PC-3 (cell line): ENCODE results near the gene BPIFB3. TPM values are rescaled to one million over a fixed set of nuclear protein-coding genes. Genes with fewer than 3 reads are reported as not detected.

Source experiments
- ATAC-seq: fragments of 200-7000 bp; cut with Tn5 transposase; 2 replicates; pipeline ENCODE4 v1.9.1; 2020; ENCODE audit warnings: mild to moderate bottlenecking, moderate library complexity
- BruUV-seq: library from RNA; stranded (reverse); fragments of 400-500 nt; replicated peaks from 2 replicates; lab custom pipeline; 2021; lab: Mats Ljungman, UMichigan
- CTCF ChIA-PET: fragments of 300-600 bp; sonication (Branson Sonifier 250); formaldehyde crosslinking; loops from one replicate; lab custom pipeline; 2022; ENCODE audit warnings: antibody characterized with exemption; lab: Charles Lee
- POLR2A ChIA-PET: fragments of 300-600 bp; sonication (Branson Sonifier 250); formaldehyde crosslinking; loops from one replicate; lab custom pipeline; 2022; ENCODE audit warnings: antibody characterized with exemption; ENCODE audit not compliant: unreplicated experiment; lab: Charles Lee
- DNase-seq: peaks from one replicate; pipeline ENCODE4 v3.0.0-alpha.2; 2015
- H2AFZ ChIP-seq: fragments of 300-600 bp; sonication (generic); 2 replicates; pipeline ENCODE4 v1.6.0; 2016; ENCODE audit warnings: antibody characterized with exemption, low read length
- H3F3A ChIP-seq: fragments of 300-600 bp; sonication (generic); one replicate; pipeline ENCODE4 v1.6.0; 2017; ENCODE audit warnings: antibody characterized with exemption, low read length, control low read depth, mild to moderate bottlenecking; ENCODE audit not compliant: unreplicated experiment
- H3K27ac ChIP-seq: fragments of 300-600 bp; sonication (generic); 2 replicates; pipeline ENCODE4 v1.5.1; 2016; ENCODE audit warnings: mild to moderate bottlenecking, low read length
- H3K27me3 ChIP-seq: fragments of 300-600 bp; sonication (generic); 2 replicates; pipeline ENCODE4 v1.6.1; 2016; ENCODE audit warnings: low read length, mixed read lengths
- H3K36me3 ChIP-seq: fragments of 300-600 bp; sonication (generic); 2 replicates; pipeline ENCODE4 v1.6.1; 2016; ENCODE audit warnings: low read depth, mixed run types, low read length, mixed read lengths
- H3K4me1 ChIP-seq: fragments of 300-600 bp; sonication (generic); 2 replicates; pipeline ENCODE4 v1.5.1; 2016; ENCODE audit warnings: low read length; ENCODE audit not compliant: insufficient read depth
- H3K4me2 ChIP-seq: fragments of 300-600 bp; sonication (generic); 2 replicates; pipeline ENCODE4 v1.6.0; 2016; ENCODE audit warnings: low read length
- H3K4me3 ChIP-seq: fragments of 300-600 bp; sonication (generic); 2 replicates; pipeline ENCODE4 v1.5.1; 2016; ENCODE audit warnings: mild to moderate bottlenecking, low read length, mixed read lengths
- H3K79me2 ChIP-seq: fragments of 300-600 bp; sonication (generic); 2 replicates; pipeline ENCODE4 v1.6.1; 2017; ENCODE audit warnings: low read length, mixed read lengths
- H3K9ac ChIP-seq: fragments of 300-600 bp; sonication (generic); 2 replicates; pipeline ENCODE4 v1.6.0; 2016; ENCODE audit warnings: mild to moderate bottlenecking, low read length
- H3K9me2 ChIP-seq: fragments of 300-600 bp; sonication (generic); replicated peaks from 2 replicates; pipeline ENCODE4 v1.6.1; 2016; ENCODE audit warnings: mixed run types, low read length, mixed read lengths
- H3K9me3 ChIP-seq: fragments of 300-600 bp; sonication (generic); 2 replicates; pipeline ENCODE4 v1.6.1; 2016; ENCODE audit warnings: low read length, mixed read lengths
- H4K20me1 ChIP-seq: fragments of 300-600 bp; sonication (generic); 2 replicates; pipeline ENCODE4 v1.6.1; 2016; ENCODE audit warnings: low read length, mixed read lengths
- EZH2 ChIP-seq: fragments of 300-600 bp; sonication (generic); IDR thresholded peaks from one replicate; pipeline ENCODE4 v1.6.1; 2017; ENCODE audit warnings: antibody characterized with exemption, mild to moderate bottlenecking, low read length; ENCODE audit not compliant: unreplicated experiment
- EZH2phosphoT487 ChIP-seq: fragments of 300-600 bp; sonication (generic); IDR thresholded peaks from 2 replicates; pipeline ENCODE4 v1.6.1; 2018; ENCODE audit warnings: mild to moderate bottlenecking, antibody characterized with exemption, low read length, borderline replicate concordance
- intact Hi-C: fragments of 100-400 bp; cut with micrococcal nuclease; formaldehyde crosslinking; loops from 2 replicates; pipeline ENCODE4 v1.9.0; 2023
- total RNA-seq: library from RNA; depleted of rRNA; stranded (reverse); fragments of >200 nt; gene quantifications from 2 replicates; pipeline ENCODE4 v1.2.3, GENCODE V29; 2014
- TF ChIP-seq, protein P1 (sequence below): fragments of 300-600 bp; sonication (generic); conservative IDR thresholded peaks from 2 replicates; pipeline ENCODE4 v1.5.1; 2017; ENCODE audit warnings: antibody characterized with exemption, low read depth, mild to moderate bottlenecking, low read length

Gene BPIFB3
- total RNA-seq, 1 experiment from 2014 or later: not detected

GRCh38 chr20:33014336-33015113 is 39.2 kb upstream of the BPIFB3 start:
- ChIA-PET CTCF (no interaction called here), POLR2A (no interaction called here)
- TF ChIP-seq EZH2phosphoT487 (no peak), EZH2 (no peak)
- TF ChIP-seq, protein P1, sequence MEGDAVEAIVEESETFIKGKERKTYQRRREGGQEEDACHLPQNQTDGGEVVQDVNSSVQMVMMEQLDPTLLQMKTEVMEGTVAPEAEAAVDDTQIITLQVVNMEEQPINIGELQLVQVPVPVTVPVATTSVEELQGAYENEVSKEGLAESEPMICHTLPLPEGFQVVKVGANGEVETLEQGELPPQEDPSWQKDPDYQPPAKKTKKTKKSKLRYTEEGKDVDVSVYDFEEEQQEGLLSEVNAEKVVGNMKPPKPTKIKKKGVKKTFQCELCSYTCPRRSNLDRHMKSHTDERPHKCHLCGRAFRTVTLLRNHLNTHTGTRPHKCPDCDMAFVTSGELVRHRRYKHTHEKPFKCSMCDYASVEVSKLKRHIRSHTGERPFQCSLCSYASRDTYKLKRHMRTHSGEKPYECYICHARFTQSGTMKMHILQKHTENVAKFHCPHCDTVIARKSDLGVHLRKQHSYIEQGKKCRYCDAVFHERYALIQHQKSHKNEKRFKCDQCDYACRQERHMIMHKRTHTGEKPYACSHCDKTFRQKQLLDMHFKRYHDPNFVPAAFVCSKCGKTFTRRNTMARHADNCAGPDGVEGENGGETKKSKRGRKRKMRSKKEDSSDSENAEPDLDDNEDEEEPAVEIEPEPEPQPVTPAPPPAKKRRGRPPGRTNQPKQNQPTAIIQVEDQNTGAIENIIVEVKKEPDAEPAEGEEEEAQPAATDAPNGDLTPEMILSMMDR: no peak
- H4K20me1 ChIP-seq: no peaks in the 10 kb centered on the region
- no peaks in the 10 kb centered on the region for H3K9me2 ChIP-seq
- H3K36me3 ChIP-seq: no peaks in the 10 kb centered on the region
- DNase-seq (no peak), ATAC-seq (no peak)
- no peak overlapping the region for H3K4me3 ChIP-seq
- no peak overlapping the region for H2AFZ ChIP-seq
- H3K27ac ChIP-seq: no peak overlapping the region
- H3K4me1 ChIP-seq: no peaks in the 10 kb centered on the region
- H3K9ac ChIP-seq: no peak overlapping the region
- intact Hi-C loops: no loop called here
- no peaks in the 10 kb centered on the region for H3F3A ChIP-seq
- no peak overlapping the region for H3K4me2 ChIP-seq
- no peaks in the 10 kb centered on the region for H3K9me3 ChIP-seq
- no peaks in the 10 kb centered on the region for H3K79me2 ChIP-seq
- peaks cover 73% of the 10 kb centered on the region for H3K27me3 ChIP-seq
- no TSS peak for BruUV-seq

DNA sequence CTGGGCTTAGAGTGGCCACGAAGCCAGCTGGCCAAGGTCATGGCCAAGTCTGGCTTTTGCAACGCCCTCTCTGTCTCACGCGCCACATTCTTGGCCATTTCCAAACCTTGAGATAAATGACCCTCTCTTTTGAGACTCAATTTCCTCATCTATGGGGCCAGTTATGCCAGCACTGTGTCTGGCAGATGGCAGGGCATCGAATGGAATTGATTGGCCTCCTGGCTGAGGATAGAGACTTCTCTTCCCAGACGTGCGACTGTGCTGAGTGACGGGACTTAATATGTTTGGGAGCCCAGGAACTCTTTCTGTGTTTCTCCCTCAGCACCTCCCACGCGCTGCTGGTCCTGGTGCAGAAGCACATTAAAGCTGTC is 38.6 kb upstream of the BPIFB3 start:
- TF ChIP-seq EZH2: no peak
- no peak for TF ChIP-seq EZH2phosphoT487
- TF ChIP-seq, protein P1: no peak
- Histone ChIP-seq H3K9me2 (no peaks in the 10 kb centered on the region), H3K4me2 (no peak overlapping the region), H3K27me3 (peaks cover 73% of the 10 kb centered on the region), H3K4me3 (no peak overlapping the region), H3K4me1 (no peaks in the 10 kb centered on the region), H3K9ac (no peak overlapping the region), H2AFZ (no peak overlapping the region), H3K27ac (no peak overlapping the region), H3K79me2 (no peaks in the 10 kb centered on the region), H3K36me3 (no peaks in the 10 kb centered on the region), H3K9me3 (no peaks in the 10 kb centered on the region), H4K20me1 (no peaks in the 10 kb centered on the region), H3F3A (no peaks in the 10 kb centered on the region)
- ChIA-PET CTCF (no interaction called here), POLR2A (no interaction called here)
- no TSS peak for BruUV-seq
- DNase-seq (no peak), ATAC-seq (no peak)
- intact Hi-C loops: no loop called here
